ENCODE results near the gene TOGARAM2. TPM values are rescaled to one million over a fixed set of nuclear protein-coding genes. Genes with fewer than 3 reads are reported as not detected.
"Not testable (repeated sequence)": the region's sequence is repeated elsewhere in the genome, so short reads cannot be mapped to it uniquely, and the experiment has no call there.

Gene TOGARAM2
- total and polyA plus RNA-seq, 2 donors = 0.90 to 3.3 TPM

GRCh38 chr2:28972778-28973335, 8.2 kb upstream of the TOGARAM2 start:
- 42% methylated on average over 6 of the region's 6 CpGs for WGBS
- Histone ChIP-seq H3K36me3 (ENCODE audit: control insufficient read depth in 2 of 2, insufficient read depth in 2 of 2, low read length in 1 of 2) (no peaks in the 10 kb centered on the region), H3K4me3 (ENCODE audit: low read length in 2 of 2) (no peak overlapping the region), H3K27me3 (ENCODE audit: control insufficient read depth in 2 of 2, insufficient read depth in 1 of 2, low read length in 1 of 2) (no peaks in the 10 kb centered on the region), H3K4me1 (ENCODE audit: control insufficient read depth in 2 of 2, insufficient read depth in 2 of 2, low read length in 2 of 2) (peaks cover 6 to 7% of the 10 kb centered on the region in 2 donors), H3K27ac (ENCODE audit: low read depth in 1 of 2, low read length in 1 of 2) (no peak overlapping the region), H3K9me3 (ENCODE audit: control insufficient read depth in 2 of 2, insufficient read depth in 1 of 2, low read length in 1 of 2) (peaks cover 0 to 6% of the 10 kb centered on the region in 2 donors)
- peak in 3 of 9 donors; percentile 27 to 65 (median 47) for DNase-seq (ENCODE audit: low read depth in 6 of 9, low spot score in 9 of 9)

DNA sequence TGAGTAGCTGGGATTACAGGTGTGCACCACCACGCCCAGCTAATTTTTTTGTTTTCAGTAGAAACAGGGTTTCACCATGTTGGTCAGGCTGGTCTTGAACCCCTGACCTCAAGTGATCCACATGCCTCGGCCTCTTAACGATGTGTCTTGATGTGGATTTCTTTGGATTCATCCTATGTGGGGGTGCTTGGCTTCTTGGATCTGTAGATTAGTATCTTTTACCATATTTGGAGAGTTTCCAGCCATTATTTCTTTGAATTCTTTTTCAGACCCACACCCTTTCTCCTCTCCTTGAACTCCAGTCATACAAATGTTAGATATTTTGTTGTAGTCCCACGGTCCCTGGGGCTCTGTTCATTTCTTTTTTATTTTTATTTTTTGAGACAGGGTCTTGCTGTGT, 6.8 kb upstream of the TOGARAM2 start:
- no peak for DNase-seq (ENCODE audit: low read depth in 6 of 9, low spot score in 9 of 9)

DNA sequence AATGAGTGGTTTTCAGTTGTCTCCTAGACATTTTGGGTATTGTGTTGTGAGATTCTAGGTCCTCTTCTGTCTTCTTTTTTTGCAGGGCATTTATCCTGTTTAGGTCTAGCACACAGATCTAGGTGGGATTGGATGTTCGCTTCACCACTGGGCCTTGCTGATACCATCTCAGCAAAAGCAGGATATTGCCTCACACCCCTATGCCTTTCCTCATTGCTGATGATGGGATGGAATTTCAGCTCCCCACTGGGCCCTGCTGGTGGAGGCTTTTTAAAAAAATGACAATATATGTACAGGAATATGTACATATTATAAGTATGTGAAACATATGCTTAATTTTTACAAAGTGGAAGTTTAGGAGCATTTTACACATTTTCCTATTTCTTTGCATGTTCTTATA, 5.4 kb upstream of the TOGARAM2 start:
- 100% methylated on average over 1 of the region's 1 CpG for WGBS
- peaks cover 0 to 6% of the 10 kb centered on the region in 2 donors for H3K9me3 ChIP-seq (ENCODE audit: control insufficient read depth in 2 of 2, insufficient read depth in 1 of 2, low read length in 1 of 2)
- no peaks in the 10 kb centered on the region for H3K36me3 ChIP-seq (ENCODE audit: control insufficient read depth in 2 of 2, insufficient read depth in 2 of 2, low read length in 1 of 2)
- DNase-seq (ENCODE audit: low read depth in 6 of 9, low spot score in 9 of 9) = no peak
- peaks cover 6 to 7% of the 10 kb centered on the region in 2 donors for H3K4me1 ChIP-seq (ENCODE audit: control insufficient read depth in 2 of 2, insufficient read depth in 2 of 2, low read length in 2 of 2)
- no peak overlapping the region for H3K4me3 ChIP-seq (ENCODE audit: low read length in 2 of 2)
- H3K27ac ChIP-seq (ENCODE audit: low read depth in 1 of 2, low read length in 1 of 2) = no peak overlapping the region
- no peaks in the 10 kb centered on the region for H3K27me3 ChIP-seq (ENCODE audit: control insufficient read depth in 2 of 2, insufficient read depth in 1 of 2, low read length in 1 of 2)

More for the DNA sequence above, 6.8 kb upstream of the TOGARAM2 start:
- WGBS = over 99% methylated on average over 4 of the region's 4 CpGs
- H3K4me1 ChIP-seq (ENCODE audit: control insufficient read depth in 2 of 2, insufficient read depth in 2 of 2, low read length in 2 of 2) = peaks cover 6 to 7% of the 10 kb centered on the region in 2 donors
- H3K36me3 ChIP-seq (ENCODE audit: control insufficient read depth in 2 of 2, insufficient read depth in 2 of 2, low read length in 1 of 2) = no peaks in the 10 kb centered on the region
- peaks cover 0 to 6% of the 10 kb centered on the region in 2 donors for H3K9me3 ChIP-seq (ENCODE audit: control insufficient read depth in 2 of 2, insufficient read depth in 1 of 2, low read length in 1 of 2)
- no peaks in the 10 kb centered on the region for H3K27me3 ChIP-seq (ENCODE audit: control insufficient read depth in 2 of 2, insufficient read depth in 1 of 2, low read length in 1 of 2)
- H3K27ac ChIP-seq (ENCODE audit: low read depth in 1 of 2, low read length in 1 of 2) = no peak overlapping the region
- no peak overlapping the region for H3K4me3 ChIP-seq (ENCODE audit: low read length in 2 of 2)

GRCh38 chr2:28976584-28976983, 4.5 kb upstream of the TOGARAM2 start:
- Histone ChIP-seq H3K9me3 (ENCODE audit: control insufficient read depth in 2 of 2, insufficient read depth in 1 of 2, low read length in 1 of 2) (peaks cover 0 to 6% of the 10 kb centered on the region in 2 donors), H3K27me3 (ENCODE audit: control insufficient read depth in 2 of 2, insufficient read depth in 1 of 2, low read length in 1 of 2) (no peaks in the 10 kb centered on the region), H3K36me3 (ENCODE audit: control insufficient read depth in 2 of 2, insufficient read depth in 2 of 2, low read length in 1 of 2) (no peaks in the 10 kb centered on the region), H3K27ac (ENCODE audit: low read depth in 1 of 2, low read length in 1 of 2) (no peak overlapping the region), H3K4me1 (ENCODE audit: control insufficient read depth in 2 of 2, insufficient read depth in 2 of 2, low read length in 2 of 2) (peaks cover 6 to 7% of the 10 kb centered on the region in 2 donors), H3K4me3 (ENCODE audit: low read length in 2 of 2) (no peak overlapping the region)
- DNase-seq (ENCODE audit: low read depth in 6 of 9, low spot score in 9 of 9) = no peak
- 98% methylated on average over 3 of the region's 3 CpGs for WGBS

- peaks cover 0 to 9% of the 10 kb centered on the region in 2 donors for H3K9me3 ChIP-seq (ENCODE audit: control insufficient read depth in 2 of 2, insufficient read depth in 1 of 2, low read length in 1 of 2)
- no peaks in the 10 kb centered on the region for H3K36me3 ChIP-seq (ENCODE audit: control insufficient read depth in 2 of 2, insufficient read depth in 2 of 2, low read length in 1 of 2)
- peaks cover 6 to 7% of the 10 kb centered on the region in 2 donors for H3K4me1 ChIP-seq (ENCODE audit: control insufficient read depth in 2 of 2, insufficient read depth in 2 of 2, low read length in 2 of 2)
- H3K4me3 ChIP-seq (ENCODE audit: low read length in 2 of 2) = no peak overlapping the region
- H3K27me3 ChIP-seq (ENCODE audit: control insufficient read depth in 2 of 2, insufficient read depth in 1 of 2, low read length in 1 of 2) = no peaks in the 10 kb centered on the region
- WGBS = 94% methylated on average over 10 of the region's 10 CpGs
- no peak overlapping the region for H3K27ac ChIP-seq (ENCODE audit: low read depth in 1 of 2, low read length in 1 of 2)
- no peak for DNase-seq (ENCODE audit: low read depth in 6 of 9, low spot score in 9 of 9)
Measured at GRCh38 chr2:28977176-28977875, 3.8 kb upstream of the TOGARAM2 start.

- not testable (repeated sequence) for H3K9me3 ChIP-seq (ENCODE audit: control insufficient read depth in 2 of 2, insufficient read depth in 1 of 2, low read length in 1 of 2); H3K27me3 ChIP-seq (ENCODE audit: control insufficient read depth in 2 of 2, insufficient read depth in 1 of 2, low read length in 1 of 2); H3K36me3 ChIP-seq (ENCODE audit: control insufficient read depth in 2 of 2, insufficient read depth in 2 of 2, low read length in 1 of 2); H3K27ac ChIP-seq (ENCODE audit: low read depth in 1 of 2, low read length in 1 of 2); H3K4me1 ChIP-seq (ENCODE audit: control insufficient read depth in 2 of 2, insufficient read depth in 2 of 2, low read length in 2 of 2); H3K4me3 ChIP-seq (ENCODE audit: low read length in 2 of 2); DNase-seq (ENCODE audit: low read depth in 6 of 9, low spot score in 9 of 9)
- 96% methylated on average over 8 of the region's 8 CpGs for WGBS
Measured at GRCh38 chr2:28978001-28978400, 3.1 kb upstream of the TOGARAM2 start.

DNA sequence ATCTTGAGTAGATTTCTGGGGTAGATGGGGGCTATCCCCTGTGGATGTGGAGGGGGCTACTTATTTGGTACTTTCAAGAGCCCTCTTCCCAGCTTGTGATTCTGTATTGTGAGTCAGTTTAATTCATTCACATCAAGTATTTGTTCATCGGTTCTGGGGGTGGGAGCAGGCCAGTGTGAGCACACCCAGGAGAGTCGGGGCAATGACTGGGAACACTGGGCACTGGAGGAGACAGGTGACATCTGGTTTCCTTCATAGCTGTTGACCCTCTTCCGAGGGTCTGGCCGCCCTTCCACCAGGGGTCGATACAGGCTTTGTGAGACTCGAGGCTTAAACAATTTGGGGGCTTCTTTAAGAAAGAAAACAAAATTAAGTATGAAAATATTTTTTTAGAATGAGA, 2.5 kb upstream of the TOGARAM2 start:
- Histone ChIP-seq H3K27ac (ENCODE audit: low read depth in 1 of 2, low read length in 1 of 2) (no peak overlapping the region), H3K4me3 (ENCODE audit: low read length in 2 of 2) (no peak overlapping the region), H3K36me3 (ENCODE audit: control insufficient read depth in 2 of 2, insufficient read depth in 2 of 2, low read length in 1 of 2) (no peaks in the 10 kb centered on the region), H3K4me1 (ENCODE audit: control insufficient read depth in 2 of 2, insufficient read depth in 2 of 2, low read length in 2 of 2) (no peaks in the 10 kb centered on the region), H3K9me3 (ENCODE audit: control insufficient read depth in 2 of 2, insufficient read depth in 1 of 2, low read length in 1 of 2) (peaks cover 0 to 6% of the 10 kb centered on the region in 2 donors), H3K27me3 (ENCODE audit: control insufficient read depth in 2 of 2, insufficient read depth in 1 of 2, low read length in 1 of 2) (no peaks in the 10 kb centered on the region)
- DNase-seq (ENCODE audit: low read depth in 6 of 9, low spot score in 9 of 9) = no peak
- 95% methylated on average over 6 of the region's 6 CpGs for WGBS

DNA sequence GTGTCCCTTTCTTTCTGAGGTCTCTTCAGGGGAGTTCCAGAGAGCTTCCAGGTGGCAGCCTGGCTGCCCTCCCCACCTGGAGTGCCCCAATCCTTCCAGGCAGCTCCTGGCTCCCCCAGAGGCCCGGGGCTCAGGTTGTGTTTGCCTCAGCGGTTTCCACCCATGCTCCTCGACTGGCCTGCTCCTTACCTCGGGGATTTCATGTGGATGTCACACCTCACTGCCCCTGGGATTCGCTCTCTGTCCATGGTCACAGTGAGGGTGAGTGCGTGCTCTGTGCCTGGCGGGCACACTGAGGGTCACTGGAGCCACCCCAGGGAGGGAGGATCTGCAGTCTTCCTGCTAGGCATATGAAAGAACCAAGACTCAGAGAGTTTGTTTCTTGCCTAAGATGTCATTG, 2.1 kb upstream of the TOGARAM2 start:
- no peak for DNase-seq (ENCODE audit: low read depth in 6 of 9, low spot score in 9 of 9)
- 91% methylated on average over 7 of the region's 7 CpGs for WGBS
- Histone ChIP-seq H3K27me3 (ENCODE audit: control insufficient read depth in 2 of 2, insufficient read depth in 1 of 2, low read length in 1 of 2) (no peaks in the 10 kb centered on the region), H3K9me3 (ENCODE audit: control insufficient read depth in 2 of 2, insufficient read depth in 1 of 2, low read length in 1 of 2) (peaks cover 0 to 6% of the 10 kb centered on the region in 2 donors), H3K4me3 (ENCODE audit: low read length in 2 of 2) (no peak overlapping the region), H3K36me3 (ENCODE audit: control insufficient read depth in 2 of 2, insufficient read depth in 2 of 2, low read length in 1 of 2) (no peaks in the 10 kb centered on the region), H3K4me1 (ENCODE audit: control insufficient read depth in 2 of 2, insufficient read depth in 2 of 2, low read length in 2 of 2) (no peaks in the 10 kb centered on the region), H3K27ac (ENCODE audit: low read depth in 1 of 2, low read length in 1 of 2) (no peak overlapping the region)

- Histone ChIP-seq H3K27ac (ENCODE audit: low read depth in 1 of 2, low read length in 1 of 2) (no peak overlapping the region), H3K9me3 (ENCODE audit: control insufficient read depth in 2 of 2, insufficient read depth in 1 of 2, low read length in 1 of 2) (peaks cover 0 to 6% of the 10 kb centered on the region in 2 donors), H3K4me1 (ENCODE audit: control insufficient read depth in 2 of 2, insufficient read depth in 2 of 2, low read length in 2 of 2) (no peaks in the 10 kb centered on the region), H3K27me3 (ENCODE audit: control insufficient read depth in 2 of 2, insufficient read depth in 1 of 2, low read length in 1 of 2) (no peaks in the 10 kb centered on the region), H3K4me3 (ENCODE audit: low read length in 2 of 2) (no peak overlapping the region), H3K36me3 (ENCODE audit: control insufficient read depth in 2 of 2, insufficient read depth in 2 of 2, low read length in 1 of 2) (no peaks in the 10 kb centered on the region)
- no peak for DNase-seq (ENCODE audit: low read depth in 6 of 9, low spot score in 9 of 9)
- WGBS = 92% methylated on average over 13 of the region's 13 CpGs
Measured at GRCh38 chr2:28979576-28980366, 1.3 kb upstream of the TOGARAM2 start.

Data from thymus (tissue), 11 donors.